Measurements from ENCODE around the gene PTPRN2.

DNA sequence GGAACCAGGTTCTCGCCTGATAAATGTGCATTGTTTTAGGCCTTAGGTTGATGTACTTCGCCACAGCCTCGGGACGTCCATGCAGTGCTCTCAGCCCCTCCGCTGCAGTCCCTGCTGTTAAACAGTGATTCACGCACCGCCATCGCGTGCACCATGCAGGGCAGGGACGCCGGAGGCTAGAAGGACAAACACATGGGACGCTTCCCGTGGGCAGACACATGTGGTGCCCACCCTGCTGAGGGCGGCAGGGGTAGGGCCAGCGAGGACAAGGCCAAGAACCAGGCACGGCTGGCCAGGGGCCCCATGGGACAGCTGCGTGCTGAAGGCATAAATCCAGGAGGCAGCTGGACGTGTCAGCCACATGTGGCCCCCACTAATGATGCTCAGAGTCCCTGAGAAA, 394.7 kb downstream of the PTPRN2 start:
- TF ChIP-seq, protein P1, sequence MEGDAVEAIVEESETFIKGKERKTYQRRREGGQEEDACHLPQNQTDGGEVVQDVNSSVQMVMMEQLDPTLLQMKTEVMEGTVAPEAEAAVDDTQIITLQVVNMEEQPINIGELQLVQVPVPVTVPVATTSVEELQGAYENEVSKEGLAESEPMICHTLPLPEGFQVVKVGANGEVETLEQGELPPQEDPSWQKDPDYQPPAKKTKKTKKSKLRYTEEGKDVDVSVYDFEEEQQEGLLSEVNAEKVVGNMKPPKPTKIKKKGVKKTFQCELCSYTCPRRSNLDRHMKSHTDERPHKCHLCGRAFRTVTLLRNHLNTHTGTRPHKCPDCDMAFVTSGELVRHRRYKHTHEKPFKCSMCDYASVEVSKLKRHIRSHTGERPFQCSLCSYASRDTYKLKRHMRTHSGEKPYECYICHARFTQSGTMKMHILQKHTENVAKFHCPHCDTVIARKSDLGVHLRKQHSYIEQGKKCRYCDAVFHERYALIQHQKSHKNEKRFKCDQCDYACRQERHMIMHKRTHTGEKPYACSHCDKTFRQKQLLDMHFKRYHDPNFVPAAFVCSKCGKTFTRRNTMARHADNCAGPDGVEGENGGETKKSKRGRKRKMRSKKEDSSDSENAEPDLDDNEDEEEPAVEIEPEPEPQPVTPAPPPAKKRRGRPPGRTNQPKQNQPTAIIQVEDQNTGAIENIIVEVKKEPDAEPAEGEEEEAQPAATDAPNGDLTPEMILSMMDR (IDR thresholded peaks at IDR 0.05; ENCODE audit: extremely low read depth in 1 of 2, insufficient read depth in 1 of 2, low read depth in 1 of 2, low read length in 2 of 2), result no peak
- TF ChIP-seq EZH2 (IDR thresholded peaks at IDR 0.05; ENCODE audit: borderline replicate concordance, low read depth, low read length, severe bottlenecking) (no peak), POLR2AphosphoS5 (IDR thresholded peaks at IDR 0.05; ENCODE audit: insufficient read depth, low read depth, low read length) (no peak), GATA2 (IDR thresholded peaks at IDR 0.05; ENCODE audit: insufficient read depth, insufficient read length, low read depth, low read length) (no peak), POLR2A (IDR thresholded peaks at IDR 0.05; ENCODE audit: low read depth, low read length) (no peak)
- TF ChIP-seq, protein P2, sequence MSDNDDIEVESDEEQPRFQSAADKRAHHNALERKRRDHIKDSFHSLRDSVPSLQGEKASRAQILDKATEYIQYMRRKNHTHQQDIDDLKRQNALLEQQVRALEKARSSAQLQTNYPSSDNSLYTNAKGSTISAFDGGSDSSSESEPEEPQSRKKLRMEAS (IDR thresholded peaks at IDR 0.05; ENCODE audit: insufficient read depth, insufficient read length), result no peak

Data from endothelial cell of umbilical vein (primary cell).